Liver (tissue), 9 donors: ENCODE data around the gene CDC45. TPM values are rescaled to one million over a fixed set of nuclear protein-coding genes. Genes with fewer than 3 reads are reported as not detected.

Experiments
- DNase-seq: peaks from one replicate; pipeline ENCODE4 v3.0.0-alpha.2; 2017; ENCODE audit warnings: low spot score
- H3K27ac ChIP-seq, 2 donors: one replicate each; pipeline ENCODE4 v1.7.0; 2013; ENCODE audit warnings: inconsistent platforms in 2 of 2, low read length in 2 of 2, control low read depth in 1 of 2, low read depth in 1 of 2, mild to moderate bottlenecking in 1 of 2
- H3K27me3 ChIP-seq, 4 donors: one replicate each; pipeline versions ENCODE4 v1.6.1 to v1.7.0; 2013; ENCODE audit warnings: low read length in 3 of 4, inconsistent platforms in 1 of 4, mild to moderate bottlenecking in 1 of 4, moderate library complexity in 1 of 4; ENCODE audit not compliant: control insufficient read depth in 4 of 4, insufficient read depth in 4 of 4
- H3K36me3 ChIP-seq, 4 donors: one replicate each; pipeline versions ENCODE4 v1.6.1 to v1.7.0; 2013; ENCODE audit warnings: low read length in 3 of 4, mild to moderate bottlenecking in 3 of 4, low read depth in 1 of 4, moderate library complexity in 1 of 4; ENCODE audit not compliant: control insufficient read depth in 4 of 4, insufficient read depth in 3 of 4
- H3K4me1 ChIP-seq, 4 donors: one replicate each; pipeline versions ENCODE4 v1.6.1 to v1.7.0; 2013; ENCODE audit warnings: low read length in 3 of 4, mild to moderate bottlenecking in 3 of 4, moderate library complexity in 1 of 4; ENCODE audit not compliant: control insufficient read depth in 4 of 4, insufficient read depth in 4 of 4
- H3K4me3 ChIP-seq, 3 donors: one replicate each; pipeline versions ENCODE4 v1.6.1 to v1.7.0; 2013; ENCODE audit warnings: low read length in 3 of 3, control low read depth in 1 of 3, low read depth in 1 of 3, mild to moderate bottlenecking in 1 of 3
- H3K9ac ChIP-seq, 2 donors: one replicate each; pipeline ENCODE4 v1.7.0; 2013; ENCODE audit warnings: low read length in 2 of 2, mild to moderate bottlenecking in 2 of 2, moderate library complexity in 2 of 2, control low read depth in 1 of 2, low read depth in 1 of 2
- H3K9me3 ChIP-seq, 4 donors: one replicate each; pipeline versions ENCODE4 v1.6.1 to v1.7.0; 2013; ENCODE audit warnings: low read length in 3 of 4; ENCODE audit not compliant: control insufficient read depth in 4 of 4
- EGR1 ChIP-seq, 2 donors: IDR thresholded peaks; 2 replicates each; pipeline ENCODE4 v1.6.1; 2016 to 2018; ENCODE audit warnings: antibody characterized with exemption in 2 of 2, low read depth in 2 of 2
- FOXA1 ChIP-seq: IDR thresholded peaks from 2 replicates; pipeline ENCODE4 v1.6.1; 2016; ENCODE audit warnings: antibody characterized with exemption
- FOXA2 ChIP-seq: IDR thresholded peaks from 2 replicates; pipeline ENCODE4 v1.6.1; 2016; ENCODE audit warnings: antibody characterized with exemption
- GABPA ChIP-seq, 2 donors: IDR thresholded peaks in 1 of 2; conservative IDR thresholded peaks in 1 of 2; 2 replicates each; pipeline ENCODE4 v1.6.1; 2016; ENCODE audit warnings: antibody characterized with exemption in 2 of 2, mild to moderate bottlenecking in 1 of 2, moderate library complexity in 1 of 2
- HNF4G ChIP-seq: IDR thresholded peaks from 2 replicates; pipeline ENCODE4 v1.6.1; 2016; ENCODE audit warnings: antibody characterized with exemption
- RAD21 ChIP-seq, 2 donors: IDR thresholded peaks; 2 replicates each; pipeline ENCODE4 v1.6.1; 2016; ENCODE audit warnings: antibody characterized with exemption in 2 of 2, mild to moderate bottlenecking in 2 of 2
- SP1 ChIP-seq: IDR thresholded peaks from 2 replicates; pipeline ENCODE4 v1.6.1; 2018; ENCODE audit warnings: antibody characterized with exemption, mild to moderate bottlenecking
- TAF1 ChIP-seq: conservative IDR thresholded peaks from 2 replicates; pipeline ENCODE4 v1.6.1; 2016; ENCODE audit warnings: antibody characterized with exemption, mild to moderate bottlenecking
- YY1 ChIP-seq: IDR thresholded peaks from 2 replicates; pipeline ENCODE4 v1.6.1; 2016; ENCODE audit warnings: antibody characterized with exemption, mild to moderate bottlenecking
- WGBS: extraction: QIAGEN DNeasy Blood & Tissue Kit; methylation state at CpG from one replicate; pipeline ENCODE4 v1.1.7; 2013; 5-methylcytosine and 5-hydroxymethylcytosine counted together
- polyA plus RNA-seq, 2 donors: library from polyadenylated mRNA; stranded (reverse) in 1 of 2; unstranded in 1 of 2; fragments of 200-250 nt in 1 of 2; fragments of >200 nt in 1 of 2; fragmentation: Nextera tagmentation in 1 of 2; extraction: Ambion mirVana in 1 of 2; gene quantifications; one replicate each; pipeline versions ENCODE4 v1.2.1 to v1.2.3, GENCODE V29; 2013 to 2015
- total RNA-seq, 2 donors: library from RNA; depleted of rRNA; stranded (reverse); fragments of >200 nt; gene quantifications; one replicate each; pipeline ENCODE4 v1.2.3, GENCODE V29; 2014
- TF ChIP-seq, protein P1 (sequence below): IDR thresholded peaks from 2 replicates; pipeline ENCODE4 v1.6.1; 2016; ENCODE audit warnings: antibody characterized with exemption
- TF ChIP-seq, protein P2 (sequence below): IDR thresholded peaks from 2 replicates; pipeline ENCODE4 v1.6.1; 2016; ENCODE audit warnings: antibody characterized with exemption, mild to moderate bottlenecking
- TF ChIP-seq, protein P3 (sequence below): fragments of 150-350 bp; IDR thresholded peaks from 2 replicates; pipeline ENCODE4 v1.5.1; 2017; ENCODE audit warnings: improper control_type of control experiment, low read depth, low read length; ENCODE audit not compliant: missing input control
- donor health status: healthy.
- donor health status: healthy.
- donor health status: healthy.
- donor health status: healthy.
- donor health status: healthy.

CDC45 gene
- total and polyA plus RNA-seq, 4 donors, result 0.33 to 15.5 (median 0.94) TPM

DNA sequence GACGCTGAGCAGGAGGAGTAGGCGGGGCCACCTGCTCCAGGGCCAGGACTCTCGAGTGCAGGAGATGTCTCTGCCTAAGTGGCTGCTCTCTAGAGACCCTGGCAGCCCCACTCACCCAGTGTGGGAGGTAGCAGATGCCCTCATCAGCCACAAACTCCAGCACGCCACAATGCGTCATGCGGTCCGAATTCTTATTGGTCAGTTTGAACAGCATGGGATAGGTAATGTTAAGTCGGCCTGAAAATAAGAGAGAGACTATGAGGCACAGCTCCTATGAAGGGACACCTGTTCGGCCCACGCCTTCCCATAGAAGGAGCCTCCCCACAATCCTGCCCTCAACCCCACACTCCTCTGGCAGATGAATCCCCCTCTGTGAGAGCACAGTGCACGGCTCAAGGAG, 8.1 kb upstream of the CDC45 start:
- no peaks in the 10 kb centered on the region for H3K27me3 ChIP-seq
- WGBS, result 93% methylated on average over 11 of the region's 11 CpGs
- no peak for TF ChIP-seq FOXA1
- no peak for TF ChIP-seq GABPA (IDR thresholded peaks at IDR 0.05 in 1 of 2, conservative IDR thresholded peaks at IDR 0.05 in 1 of 2)
- no peak for TF ChIP-seq RAD21 (IDR thresholded peaks at IDR 0.05)
- no peak for TF ChIP-seq SP1
- TF ChIP-seq, protein P1, sequence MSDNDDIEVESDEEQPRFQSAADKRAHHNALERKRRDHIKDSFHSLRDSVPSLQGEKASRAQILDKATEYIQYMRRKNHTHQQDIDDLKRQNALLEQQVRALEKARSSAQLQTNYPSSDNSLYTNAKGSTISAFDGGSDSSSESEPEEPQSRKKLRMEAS, result no peak
- TF ChIP-seq YY1, result no peak
- no peak for TF ChIP-seq FOXA2
- no peak for TF ChIP-seq EGR1 (IDR thresholded peaks at IDR 0.05; ENCODE audit: low read depth in 2 of 2)
- TF ChIP-seq, protein P2, sequence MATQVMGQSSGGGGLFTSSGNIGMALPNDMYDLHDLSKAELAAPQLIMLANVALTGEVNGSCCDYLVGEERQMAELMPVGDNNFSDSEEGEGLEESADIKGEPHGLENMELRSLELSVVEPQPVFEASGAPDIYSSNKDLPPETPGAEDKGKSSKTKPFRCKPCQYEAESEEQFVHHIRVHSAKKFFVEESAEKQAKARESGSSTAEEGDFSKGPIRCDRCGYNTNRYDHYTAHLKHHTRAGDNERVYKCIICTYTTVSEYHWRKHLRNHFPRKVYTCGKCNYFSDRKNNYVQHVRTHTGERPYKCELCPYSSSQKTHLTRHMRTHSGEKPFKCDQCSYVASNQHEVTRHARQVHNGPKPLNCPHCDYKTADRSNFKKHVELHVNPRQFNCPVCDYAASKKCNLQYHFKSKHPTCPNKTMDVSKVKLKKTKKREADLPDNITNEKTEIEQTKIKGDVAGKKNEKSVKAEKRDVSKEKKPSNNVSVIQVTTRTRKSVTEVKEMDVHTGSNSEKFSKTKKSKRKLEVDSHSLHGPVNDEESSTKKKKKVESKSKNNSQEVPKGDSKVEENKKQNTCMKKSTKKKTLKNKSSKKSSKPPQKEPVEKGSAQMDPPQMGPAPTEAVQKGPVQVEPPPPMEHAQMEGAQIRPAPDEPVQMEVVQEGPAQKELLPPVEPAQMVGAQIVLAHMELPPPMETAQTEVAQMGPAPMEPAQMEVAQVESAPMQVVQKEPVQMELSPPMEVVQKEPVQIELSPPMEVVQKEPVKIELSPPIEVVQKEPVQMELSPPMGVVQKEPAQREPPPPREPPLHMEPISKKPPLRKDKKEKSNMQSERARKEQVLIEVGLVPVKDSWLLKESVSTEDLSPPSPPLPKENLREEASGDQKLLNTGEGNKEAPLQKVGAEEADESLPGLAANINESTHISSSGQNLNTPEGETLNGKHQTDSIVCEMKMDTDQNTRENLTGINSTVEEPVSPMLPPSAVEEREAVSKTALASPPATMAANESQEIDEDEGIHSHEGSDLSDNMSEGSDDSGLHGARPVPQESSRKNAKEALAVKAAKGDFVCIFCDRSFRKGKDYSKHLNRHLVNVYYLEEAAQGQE, result no peak
- TF ChIP-seq, protein P3, sequence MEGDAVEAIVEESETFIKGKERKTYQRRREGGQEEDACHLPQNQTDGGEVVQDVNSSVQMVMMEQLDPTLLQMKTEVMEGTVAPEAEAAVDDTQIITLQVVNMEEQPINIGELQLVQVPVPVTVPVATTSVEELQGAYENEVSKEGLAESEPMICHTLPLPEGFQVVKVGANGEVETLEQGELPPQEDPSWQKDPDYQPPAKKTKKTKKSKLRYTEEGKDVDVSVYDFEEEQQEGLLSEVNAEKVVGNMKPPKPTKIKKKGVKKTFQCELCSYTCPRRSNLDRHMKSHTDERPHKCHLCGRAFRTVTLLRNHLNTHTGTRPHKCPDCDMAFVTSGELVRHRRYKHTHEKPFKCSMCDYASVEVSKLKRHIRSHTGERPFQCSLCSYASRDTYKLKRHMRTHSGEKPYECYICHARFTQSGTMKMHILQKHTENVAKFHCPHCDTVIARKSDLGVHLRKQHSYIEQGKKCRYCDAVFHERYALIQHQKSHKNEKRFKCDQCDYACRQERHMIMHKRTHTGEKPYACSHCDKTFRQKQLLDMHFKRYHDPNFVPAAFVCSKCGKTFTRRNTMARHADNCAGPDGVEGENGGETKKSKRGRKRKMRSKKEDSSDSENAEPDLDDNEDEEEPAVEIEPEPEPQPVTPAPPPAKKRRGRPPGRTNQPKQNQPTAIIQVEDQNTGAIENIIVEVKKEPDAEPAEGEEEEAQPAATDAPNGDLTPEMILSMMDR, result no peak
- no peaks in the 10 kb centered on the region for H3K9me3 ChIP-seq
- H3K4me1 ChIP-seq, result peaks cover 0 to 3% (median 0%) of the 10 kb centered on the region in 4 donors
- H3K36me3 ChIP-seq, result peaks cover 38 to 81% (median 62%) of the 10 kb centered on the region in 4 donors
- no peak overlapping the region for H3K27ac ChIP-seq
- H3K9ac ChIP-seq, result no peak overlapping the region
- no peak for DNase-seq
- H3K4me3 ChIP-seq, result no peak overlapping the region

DNA sequence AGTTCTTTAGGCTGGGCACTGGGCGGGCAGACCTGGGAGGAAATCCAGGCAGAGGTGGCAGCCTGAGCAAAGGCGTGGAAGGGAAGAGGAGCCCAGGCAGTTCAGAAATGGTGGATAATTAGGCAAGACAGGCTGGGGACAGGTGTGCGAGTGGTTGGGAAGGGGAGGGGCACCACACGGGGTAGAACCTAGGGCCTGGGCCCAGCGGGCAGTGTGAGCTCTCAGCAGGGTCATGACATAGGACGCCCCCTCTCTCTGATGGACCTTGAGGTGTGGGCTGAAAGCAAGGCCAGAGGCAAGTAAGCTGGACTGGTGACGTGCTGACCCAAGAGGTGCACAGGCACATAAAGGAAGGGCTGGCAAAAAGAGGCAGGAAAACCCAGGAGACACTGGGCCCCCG, 7.5 kb upstream of the CDC45 start:
- Histone ChIP-seq H3K4me1 (peaks cover 0 to 5% (median 1%) of the 10 kb centered on the region in 4 donors), H3K27ac (no peak overlapping the region), H3K9me3 (no peaks in the 10 kb centered on the region), H3K9ac (no peak overlapping the region), H3K27me3 (no peaks in the 10 kb centered on the region), H3K36me3 (peaks cover 35 to 75% (median 55%) of the 10 kb centered on the region in 4 donors), H3K4me3 (no peak overlapping the region)
- DNase-seq, result no peak
- TF ChIP-seq, protein P2, result no peak
- TF ChIP-seq EGR1 (IDR thresholded peaks at IDR 0.05; ENCODE audit: low read depth in 2 of 2), result no peak
- no peak for TF ChIP-seq TAF1
- no peak for TF ChIP-seq HNF4G
- TF ChIP-seq, protein P1, result no peak
- no peak for TF ChIP-seq SP1
- WGBS, result 95% methylated on average over 8 of the region's 8 CpGs
